HG03060 (cell line): ENCODE results near the gene TIAM1.

Experiments
- ATAC-seq: cut with Tn5 transposase; IDR thresholded peaks from one replicate; pipeline ENCODE4 v1.9.1; 2021; ENCODE audit warnings: low read depth, moderate number of reproducible peaks; ENCODE audit not compliant: unreplicated experiment

Gene TIAM1

DNA sequence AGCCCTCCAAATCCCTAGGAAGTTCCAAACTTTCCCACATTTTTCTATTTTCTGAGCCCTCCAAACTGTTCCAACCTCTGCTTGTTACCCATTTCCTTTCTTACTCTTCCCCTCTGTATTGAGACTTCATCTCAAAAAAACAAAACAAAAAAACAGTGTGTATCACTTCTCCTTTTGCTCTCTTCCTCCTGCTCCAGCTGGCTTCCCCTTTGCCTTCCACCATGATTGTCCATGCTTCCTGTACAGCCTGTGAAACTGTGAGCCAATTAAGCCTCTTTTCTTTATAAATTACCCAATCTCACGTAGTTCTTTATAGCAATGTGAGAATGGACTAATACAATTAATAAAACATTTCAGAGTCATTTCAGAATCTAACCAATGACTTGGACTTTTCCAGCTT lies 236.2 kb downstream of the TIAM1 start:
- ATAC-seq, result no peak

DNA sequence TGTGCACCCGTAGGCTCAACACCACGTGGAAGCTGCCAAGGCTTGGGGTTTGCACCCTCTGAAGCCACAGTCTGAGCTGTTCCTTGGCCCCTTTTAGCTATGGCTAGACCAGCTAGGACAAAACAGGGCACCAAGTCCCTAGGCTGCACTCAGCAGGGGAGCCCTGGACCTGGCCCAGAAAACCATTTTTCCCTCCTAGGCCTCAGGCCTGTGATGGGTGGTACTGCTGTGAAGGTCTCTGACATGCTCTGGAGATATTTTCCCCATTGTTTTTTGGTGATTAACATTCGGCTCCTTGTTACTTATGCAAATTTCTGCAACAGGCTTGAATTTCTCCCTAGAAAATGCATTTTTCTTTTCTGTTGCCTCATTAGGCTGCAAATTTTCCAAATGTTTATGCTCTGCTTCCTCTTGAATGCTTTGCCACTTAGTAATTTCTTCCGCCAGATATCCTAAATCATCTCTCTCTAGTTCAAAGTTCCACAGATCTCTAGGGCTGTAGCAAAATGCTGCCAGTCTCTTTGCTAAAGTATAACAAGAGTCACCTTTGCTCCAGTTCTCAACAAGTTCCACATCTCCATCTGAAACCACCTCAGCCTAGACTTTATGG lies 236.8 kb downstream of the TIAM1 start:
- ATAC-seq, result no peak

DNA sequence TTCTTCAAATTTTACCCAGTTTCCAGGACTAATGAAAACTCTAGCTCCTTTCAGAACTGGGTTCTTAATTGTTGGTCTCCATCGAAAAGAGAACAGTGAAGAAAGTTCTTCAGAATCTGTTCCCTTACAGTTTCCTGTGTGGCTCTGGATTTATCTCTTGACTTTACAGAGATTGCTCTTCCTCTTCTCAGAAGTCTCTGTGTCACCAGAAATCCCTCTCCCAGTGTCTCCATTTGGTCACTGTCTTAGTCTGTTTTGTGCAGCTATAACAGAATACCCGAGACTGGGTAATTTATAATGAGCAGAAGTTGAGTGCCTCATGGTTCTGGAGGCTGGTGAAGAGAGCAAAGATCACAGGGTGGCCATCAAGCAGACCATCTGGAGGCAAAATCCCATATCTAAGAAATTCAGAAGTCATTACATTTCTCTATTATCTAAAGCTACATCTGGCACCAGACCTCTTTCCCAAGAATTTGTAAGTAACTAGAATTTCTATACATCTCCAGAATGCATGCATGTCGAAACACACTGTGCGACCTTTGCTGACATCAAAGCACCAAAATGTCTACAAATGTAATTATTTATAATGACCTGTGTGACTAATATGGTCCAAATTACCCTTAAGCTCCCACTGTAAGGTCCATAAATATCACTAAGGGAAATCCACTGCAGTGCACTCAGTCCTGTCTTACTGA lies 240.3 kb downstream of the TIAM1 start:
- no peak for ATAC-seq

DNA sequence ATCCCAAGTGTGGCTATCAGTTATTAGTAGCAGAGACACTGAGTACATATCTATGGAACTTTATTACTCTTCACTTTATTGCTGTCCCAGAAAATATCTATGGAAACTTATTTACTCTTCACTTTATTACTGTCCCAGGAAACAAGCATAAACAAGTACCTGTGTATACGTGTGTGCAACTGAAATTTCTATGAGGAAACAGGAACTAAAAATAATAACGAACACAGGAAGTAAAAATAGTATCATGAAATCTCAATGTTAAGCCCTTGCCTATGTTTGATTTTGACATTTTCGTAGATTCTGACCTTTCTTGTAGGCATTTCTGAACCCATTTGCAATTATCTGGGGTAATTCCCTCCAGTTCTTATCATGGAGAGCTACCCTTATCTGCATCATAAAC lies 240.9 kb downstream of the TIAM1 start:
- no peak for ATAC-seq

DNA sequence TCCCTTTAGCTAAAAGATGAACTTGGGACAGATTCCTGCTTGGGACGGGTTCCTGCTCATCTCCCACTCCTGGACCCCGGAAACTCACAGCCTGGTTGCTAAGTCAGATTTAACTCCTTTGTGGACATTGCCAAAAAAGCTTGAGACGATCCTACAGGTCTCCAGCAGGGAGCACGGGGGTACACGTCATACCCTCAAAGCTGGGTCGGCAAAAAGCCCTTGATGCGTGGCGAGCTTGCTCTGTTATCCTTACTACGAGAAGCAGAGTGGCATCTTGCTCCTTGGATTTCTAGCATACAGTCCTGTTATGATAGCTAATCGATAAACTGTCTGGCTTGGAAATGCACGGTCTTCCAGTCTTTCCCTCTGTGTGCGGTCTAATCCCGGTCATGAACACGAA lies 244.9 kb downstream of the TIAM1 start:
- ATAC-seq, result no peak

DNA sequence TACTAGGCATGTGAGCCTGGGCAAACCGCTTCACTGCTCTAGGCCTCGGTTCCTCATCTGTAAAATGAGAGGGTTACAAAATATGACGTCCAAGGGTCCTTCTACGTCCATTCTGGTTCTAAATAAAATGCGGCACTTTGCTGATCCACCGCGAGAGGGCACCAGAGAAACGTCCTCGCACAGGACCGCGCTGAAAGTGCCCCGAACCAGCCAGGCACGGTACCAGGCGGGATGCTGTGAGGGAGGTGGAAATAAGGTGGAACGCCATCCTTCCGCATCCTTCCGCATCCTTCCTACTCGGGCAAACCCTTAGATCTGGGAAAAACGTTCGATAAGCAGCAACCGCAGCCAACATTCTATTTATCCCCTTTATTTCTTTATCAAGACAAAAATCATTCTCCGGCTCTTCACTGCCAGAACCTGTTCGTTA lies 245.5 kb downstream of the TIAM1 start:
- no peak for ATAC-seq

DNA sequence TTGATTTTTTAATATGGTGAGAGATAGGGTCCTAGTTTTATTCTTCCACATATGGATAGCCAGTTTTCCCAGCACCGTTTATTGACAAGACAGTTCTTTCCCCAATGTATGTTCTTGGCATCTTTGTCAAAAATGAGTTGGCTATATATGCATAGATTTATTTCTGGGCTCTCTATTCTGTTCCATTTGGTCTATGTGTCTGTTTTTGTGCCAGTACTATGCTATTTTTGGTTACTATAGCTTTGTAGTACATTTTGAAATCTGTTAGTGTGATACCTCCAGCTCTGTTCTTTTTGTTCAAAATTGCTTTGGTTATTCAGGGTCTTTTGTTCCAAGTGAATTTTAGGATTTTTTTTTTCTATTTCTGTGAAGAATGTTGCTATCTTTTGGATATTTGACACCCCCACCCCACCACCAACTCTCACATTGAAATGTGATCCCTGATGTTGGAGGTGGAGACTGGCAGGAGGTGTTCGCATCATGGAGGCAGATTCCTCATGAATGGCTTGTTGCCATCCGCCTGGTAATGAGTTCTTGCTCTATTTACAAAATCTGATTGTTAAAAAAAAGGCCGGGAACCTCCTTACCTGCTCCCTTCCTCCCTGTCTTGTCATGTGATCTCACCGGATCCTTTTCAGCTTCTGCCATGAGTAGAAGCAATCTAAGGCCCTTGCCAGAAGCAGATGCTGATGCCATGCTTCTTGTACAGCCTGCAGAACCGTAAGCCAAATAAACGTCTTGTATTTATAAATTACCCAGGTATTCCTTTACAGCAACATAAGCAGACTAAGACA lies 251.0 kb downstream of the TIAM1 start:
- no peak for ATAC-seq

DNA sequence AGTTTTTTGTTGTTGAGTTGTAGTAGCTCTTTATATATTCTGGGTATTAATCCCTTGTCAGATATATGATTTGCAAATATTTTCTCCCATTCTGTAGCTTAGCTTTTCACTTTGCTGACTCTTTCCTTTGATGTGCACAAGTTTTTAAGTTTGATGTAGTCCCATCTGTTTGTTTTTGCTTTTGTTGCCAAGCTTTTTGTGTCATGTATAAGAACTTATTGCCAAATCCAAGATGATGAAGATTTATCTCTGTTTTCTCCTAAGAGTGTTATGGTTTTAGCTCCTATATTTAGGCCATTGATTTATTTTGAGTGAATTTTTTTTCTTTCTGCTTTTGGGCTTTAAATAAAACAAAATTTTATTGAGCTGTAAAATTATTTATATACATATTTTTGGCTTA lies 253.7 kb downstream of the TIAM1 start:
- ATAC-seq, result no peak

DNA sequence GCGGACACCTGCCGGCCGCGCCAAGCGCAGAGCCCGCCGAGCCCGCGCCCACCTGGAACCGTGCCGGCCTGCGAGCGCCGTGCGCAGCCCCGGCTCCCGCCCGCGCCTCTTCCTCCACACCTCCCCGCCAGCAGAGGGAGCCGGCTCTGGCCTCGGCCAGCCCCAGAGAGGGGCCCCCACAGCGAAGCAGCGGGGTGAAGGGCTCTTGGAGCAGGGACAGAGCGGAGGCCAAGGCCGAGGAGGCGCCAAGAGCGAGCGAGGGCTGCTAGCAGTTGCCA lies 255.6 kb downstream of the TIAM1 start:
- ATAC-seq, result no peak

DNA sequence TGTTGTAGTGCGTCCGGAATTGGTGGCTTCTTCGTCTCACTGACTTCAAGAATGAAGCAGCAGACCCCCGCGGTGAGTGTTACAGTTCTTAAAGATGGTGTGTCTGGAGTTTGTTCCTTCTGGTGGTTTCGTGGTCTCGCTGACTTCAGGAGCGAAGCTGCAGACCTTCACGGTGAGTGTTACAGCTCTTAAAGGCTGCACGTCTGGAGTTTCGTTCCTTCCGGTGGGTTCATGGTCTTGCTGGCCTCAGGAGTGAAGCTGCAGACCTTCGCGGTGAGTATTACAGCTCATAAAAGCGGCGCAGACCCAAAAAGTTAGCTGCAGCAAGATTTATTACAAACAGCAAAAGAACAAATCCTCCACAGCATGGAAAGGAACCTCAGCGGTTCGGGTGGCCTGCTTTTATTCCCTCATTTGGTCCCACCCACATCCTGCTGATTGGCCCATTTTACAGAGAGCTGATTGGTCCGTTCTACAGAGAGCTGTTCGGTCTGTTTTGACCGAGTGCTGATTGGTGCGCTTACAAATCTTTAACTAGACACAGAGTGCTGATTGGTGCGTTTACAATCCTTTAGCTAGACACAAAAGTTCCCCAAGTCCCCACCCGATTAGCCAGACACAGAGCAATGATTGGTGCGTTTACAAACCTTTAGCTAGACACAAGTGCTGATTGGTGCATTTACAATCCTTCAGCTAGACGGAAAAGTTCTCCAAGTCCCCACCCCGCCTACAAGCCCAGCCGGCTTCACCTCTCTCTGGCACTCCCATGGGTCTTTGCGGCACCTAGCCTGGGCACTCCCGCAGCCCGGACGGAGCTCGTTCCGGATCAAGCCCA lies 256.2 kb downstream of the TIAM1 start:
- no peak for ATAC-seq

DNA sequence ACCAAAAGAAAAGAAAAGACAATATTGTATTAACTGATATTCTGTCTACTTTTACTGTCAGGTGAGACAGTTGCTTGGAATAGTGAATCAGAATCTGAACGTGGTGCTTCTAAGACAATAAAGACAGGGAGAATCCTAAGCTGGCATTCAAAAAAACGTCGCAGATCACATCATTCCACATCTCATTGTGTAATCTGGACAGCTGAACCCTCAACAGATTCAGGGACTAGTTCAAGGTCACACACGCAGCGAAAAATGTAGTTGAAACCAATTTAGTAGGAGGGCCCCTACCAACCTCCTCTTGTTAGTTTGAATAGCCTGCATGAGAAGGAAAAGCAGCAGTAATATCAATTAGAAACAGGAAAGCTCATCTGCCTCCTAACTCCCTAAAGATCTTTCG lies 259.4 kb downstream of the TIAM1 start:
- no peak for ATAC-seq

DNA sequence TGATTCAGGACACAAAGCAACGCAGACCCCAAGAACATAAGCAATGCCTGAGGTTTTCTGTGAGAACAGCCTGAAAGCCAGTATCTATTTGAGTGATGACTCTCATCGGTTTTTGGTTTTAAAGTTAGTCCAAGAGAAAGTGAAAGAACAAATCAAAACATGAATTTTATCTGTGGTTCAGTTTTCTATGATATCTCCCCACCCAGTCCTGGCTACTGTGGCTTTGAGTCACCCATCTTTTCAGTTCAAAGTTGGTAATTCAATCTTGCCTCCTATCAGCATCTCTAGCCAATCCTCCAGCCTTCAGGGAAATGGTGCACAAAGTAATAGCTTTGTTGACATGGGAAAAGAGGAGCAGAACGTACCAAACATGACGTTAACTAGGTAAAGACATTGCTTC lies 265.3 kb downstream of the TIAM1 start:
- ATAC-seq, result peak; percentile 64

DNA sequence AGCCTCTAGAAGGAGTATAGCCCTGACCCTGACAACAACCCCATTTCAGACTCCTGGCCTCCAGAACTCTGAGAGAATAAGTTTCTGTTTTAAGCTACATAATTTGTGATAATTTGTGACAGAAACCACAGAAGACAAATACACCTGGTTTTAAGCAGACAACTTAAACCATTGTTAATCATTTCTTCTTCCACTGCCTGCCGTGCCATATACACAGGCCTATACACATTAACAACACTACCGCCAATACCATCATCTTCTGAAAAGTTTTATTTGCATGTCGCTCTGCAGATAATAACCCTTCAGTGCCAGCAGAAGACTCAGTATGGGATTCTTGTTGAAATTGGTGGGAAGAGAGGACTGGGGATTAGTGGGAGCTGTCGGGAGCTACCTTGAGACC lies 265.8 kb downstream of the TIAM1 start:
- ATAC-seq, result no peak

DNA sequence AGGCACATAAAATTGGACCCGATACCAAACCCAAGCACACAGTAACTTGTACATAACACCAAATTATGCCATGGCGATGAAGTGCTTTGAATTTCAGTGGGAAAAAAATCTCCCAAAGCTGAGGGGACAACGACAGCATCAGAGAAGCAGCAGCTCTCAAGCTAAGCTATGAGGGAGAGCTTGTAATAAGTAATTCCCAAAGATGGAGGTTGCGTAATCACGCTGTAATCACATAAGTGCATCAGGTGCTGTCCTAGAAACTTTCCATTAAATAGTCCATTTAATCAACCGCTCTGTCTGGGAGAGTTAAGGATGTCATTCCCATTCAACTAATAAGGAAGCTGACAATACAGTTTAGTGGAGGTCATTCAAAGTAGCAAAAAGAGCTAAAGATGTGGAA lies 268.2 kb downstream of the TIAM1 start:
- ATAC-seq, result no peak

DNA sequence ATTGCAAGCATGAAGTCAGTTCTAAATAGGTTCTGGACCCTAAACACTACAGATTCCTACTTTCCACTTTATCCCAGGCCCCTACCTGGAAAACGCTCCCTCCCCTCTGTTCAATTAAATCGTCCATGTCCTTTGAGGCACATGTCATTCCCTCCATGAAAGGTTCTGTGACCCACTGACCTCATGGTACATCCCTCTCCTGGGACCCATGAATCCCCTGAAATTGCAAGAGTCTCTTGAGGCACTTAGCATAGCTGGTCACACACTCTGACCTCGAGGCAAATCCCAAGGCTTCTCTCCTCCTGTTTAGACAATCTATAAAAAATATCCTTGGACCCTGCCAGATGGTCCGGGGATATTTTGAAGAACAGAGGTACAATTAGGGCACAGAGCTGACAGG lies 271.5 kb downstream of the TIAM1 start:
- no peak for ATAC-seq
